GM18526 (cell line): ENCODE measurements around the gene TNS3.

Experiments
- POLR2A ChIP-seq: IDR thresholded peaks from 3 replicates; pipeline ENCODE4 v1.6.1; 2011; ENCODE audit not compliant: insufficient read length; ENCODE audit errors: extremely low read depth

The TNS3 gene

GRCh38 chr7:47446871-47447466, 134.9 kb downstream of the TNS3 start:
- TF ChIP-seq POLR2A, result no peak

- no peak for TF ChIP-seq POLR2A
These were observed 137.4 kb downstream of the TNS3 start for GRCh38 chr7:47444376-47445098.

- TF ChIP-seq POLR2A, result no peak
These were observed 138.9 kb downstream of the TNS3 start for GRCh38 chr7:47443049-47443448.

- no peak for TF ChIP-seq POLR2A
These were observed 139.4 kb downstream of the TNS3 start for GRCh38 chr7:47442605-47442865.

GRCh38 chr7:47441796-47442604, 139.9 kb downstream of the TNS3 start:
- no peak for TF ChIP-seq POLR2A

- no peak for TF ChIP-seq POLR2A
These were observed 141.6 kb downstream of the TNS3 start for GRCh38 chr7:47440320-47440719.

GRCh38 chr7:47439181-47439667, 142.7 kb downstream of the TNS3 start:
- TF ChIP-seq POLR2A, result no peak

GRCh38 chr7:47438411-47439029, 143.4 kb downstream of the TNS3 start:
- no peak for TF ChIP-seq POLR2A

GRCh38 chr7:47435889-47436312, 146.0 kb downstream of the TNS3 start:
- TF ChIP-seq POLR2A, result no peak

- no peak for TF ChIP-seq POLR2A
These were observed 148.4 kb downstream of the TNS3 start for GRCh38 chr7:47433564-47433895.

- TF ChIP-seq POLR2A, result no peak
These were observed 149.0 kb downstream of the TNS3 start for GRCh38 chr7:47432671-47433563.

GRCh38 chr7:47430422-47430821, 151.5 kb downstream of the TNS3 start:
- TF ChIP-seq POLR2A, result no peak

GRCh38 chr7:47428768-47429472, 153.0 kb downstream of the TNS3 start:
- no peak for TF ChIP-seq POLR2A

- TF ChIP-seq POLR2A, result no peak
These were observed 153.7 kb downstream of the TNS3 start for GRCh38 chr7:47428052-47428767.

GRCh38 chr7:47427051-47427643, 154.8 kb downstream of the TNS3 start:
- TF ChIP-seq POLR2A, result no peak
